Mucosa of gallbladder (tissue), 1 donor: ENCODE results near the gene OR11H12. TPM values are rescaled to one million over a fixed set of nuclear protein-coding genes. Genes with fewer than 3 reads are reported as not detected.
"Not testable (repeated sequence)": the region's sequence is repeated elsewhere in the genome, so short reads cannot be mapped to it uniquely, and the experiment has no call there.

Experiments used
- DNase-seq: peaks from one replicate; pipeline ENCODE4 v3.0.0-alpha.2; 2020; ENCODE audit warnings: low spot score
- total RNA-seq: library from RNA; stranded (reverse); gene quantifications from one replicate; pipeline ENCODE4 v1.2.1, GENCODE V29; 2021
- donor health status: DM: no; HTN: no; CAD: no.

Gene OR11H12, protein sequence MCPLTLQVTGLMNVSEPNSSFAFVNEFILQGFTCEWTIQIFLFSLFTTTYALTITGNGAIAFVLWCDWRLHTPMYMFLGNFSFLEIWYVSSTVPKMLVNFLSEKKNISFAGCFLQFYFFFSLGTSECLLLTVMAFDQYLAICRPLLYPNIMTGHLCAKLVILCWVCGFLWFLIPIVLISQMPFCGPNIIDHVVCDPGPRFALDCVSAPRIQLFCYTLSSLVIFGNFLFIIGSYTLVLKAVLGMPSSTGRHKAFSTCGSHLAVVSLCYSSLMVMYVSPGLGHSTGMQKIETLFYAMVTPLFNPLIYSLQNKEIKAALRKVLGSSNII
- not detected for total RNA-seq

DNA sequence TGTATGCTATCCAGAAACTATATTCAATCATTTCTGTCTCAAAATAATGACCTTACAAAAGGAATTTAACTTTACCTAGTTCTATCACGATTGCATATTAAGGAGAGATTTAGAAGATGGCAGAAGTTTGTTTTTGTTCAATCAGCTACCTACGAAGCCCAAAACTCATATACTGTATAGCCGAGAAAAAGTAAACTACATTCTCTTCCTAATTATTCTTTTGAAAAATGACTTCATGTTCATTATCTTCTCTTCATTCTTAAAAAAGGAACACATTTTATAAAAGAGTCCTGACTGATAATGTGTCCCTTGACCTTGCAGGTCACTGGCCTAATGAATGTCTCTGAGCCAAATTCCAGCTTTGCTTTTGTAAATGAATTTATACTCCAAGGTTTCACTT lies at the start of gene OR11H12:
OR11H12 (plus strand) TSS at position 301 of the 400 bp plus-strand sequence; CDS start at position 301, 0 bp downstream.
- DNase-seq: not testable (repeated sequence)

DNA sequence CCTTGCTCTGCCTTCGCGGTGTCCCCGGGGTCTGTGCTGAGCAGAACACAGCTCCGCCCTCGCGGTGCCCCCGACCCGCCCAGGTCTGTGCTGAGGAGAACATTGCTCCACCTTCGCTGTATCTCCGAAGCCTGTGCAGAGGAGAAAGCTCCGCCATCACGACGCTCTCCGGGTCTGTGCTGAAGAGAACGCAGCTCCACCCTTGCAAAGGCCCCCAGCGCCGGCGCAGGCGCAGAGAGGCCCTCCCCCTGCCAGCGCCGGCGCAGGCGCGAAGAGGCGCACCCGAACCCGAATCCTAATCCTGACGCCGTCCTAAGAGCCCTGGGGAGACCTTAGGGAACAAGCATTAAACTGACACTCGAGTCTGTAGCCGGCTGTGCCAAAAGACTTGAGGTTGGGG lies 18.0 kb upstream of the OR11H12 start:
- not testable (repeated sequence) for DNase-seq

DNA sequence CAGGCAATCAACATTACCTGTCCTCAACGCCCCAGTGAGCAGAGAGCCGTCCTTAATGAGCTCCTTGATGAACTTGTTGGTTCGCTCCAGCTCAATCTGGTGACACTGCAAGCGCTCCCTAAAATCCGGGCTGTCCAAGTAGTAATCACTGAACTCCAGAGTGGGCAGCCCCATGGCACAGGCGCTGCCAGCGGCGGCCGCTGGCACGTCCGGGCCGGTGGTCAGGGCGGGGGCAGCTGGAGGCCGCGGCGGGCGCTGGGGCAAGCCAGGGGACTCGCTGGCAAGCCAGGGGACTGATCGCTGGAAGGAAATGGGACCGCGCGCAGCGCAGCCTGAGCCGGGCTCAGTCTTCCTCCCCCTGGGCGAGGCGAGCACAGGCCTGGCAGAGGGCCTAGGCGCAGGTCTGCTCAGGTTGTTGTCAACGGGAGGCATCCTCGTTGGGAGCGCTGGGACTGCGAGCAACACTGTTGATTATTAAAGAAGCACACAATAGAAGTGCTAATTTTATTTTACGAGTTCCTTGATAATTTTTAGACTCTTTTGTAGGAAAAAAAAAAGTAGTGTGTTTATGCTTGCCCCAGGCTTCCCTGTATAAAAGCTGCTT lies 25.8 kb downstream of the OR11H12 start:
- not testable (repeated sequence) for DNase-seq

DNA sequence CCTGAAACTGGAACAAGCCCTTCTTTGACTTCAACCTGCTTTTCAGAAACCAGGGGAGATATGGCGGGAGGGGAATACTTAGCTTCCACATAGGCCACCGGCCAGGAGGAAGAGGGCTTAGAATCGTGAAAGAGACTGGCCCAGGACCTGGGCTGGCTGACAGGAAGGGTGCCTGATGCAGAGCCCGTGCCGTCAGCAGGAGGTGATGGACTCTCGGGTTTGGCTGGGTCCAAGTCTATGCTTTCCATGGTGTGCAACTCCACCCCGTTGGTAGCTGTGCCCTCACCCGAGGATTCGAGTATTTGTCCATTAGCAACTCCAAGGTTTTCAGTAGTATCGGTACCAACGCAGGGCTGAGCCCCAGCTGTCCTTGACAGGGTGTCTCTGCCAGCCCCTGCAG lies 35.1 kb downstream of the OR11H12 start:
- DNase-seq: not testable (repeated sequence)

DNA sequence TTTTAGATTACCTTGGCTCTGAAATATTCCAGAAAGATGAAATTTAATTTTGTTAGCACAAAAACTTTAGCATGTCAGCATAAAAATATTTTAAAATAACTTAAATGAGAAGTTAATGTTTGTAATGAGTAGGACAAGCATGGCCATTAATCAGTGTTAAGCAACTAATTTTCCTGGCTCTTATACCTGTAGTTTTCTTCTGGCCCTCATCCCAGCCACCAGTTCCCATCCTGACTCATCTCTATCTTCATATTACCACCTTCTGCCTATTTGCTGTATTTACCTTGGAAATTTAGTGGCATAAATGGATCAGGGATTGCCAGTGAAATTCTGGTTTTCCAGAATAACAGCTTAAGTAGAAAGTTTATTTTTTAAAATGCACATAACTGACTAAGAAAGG lies 37.1 kb downstream of the OR11H12 start:
- not testable (repeated sequence) for DNase-seq

DNA sequence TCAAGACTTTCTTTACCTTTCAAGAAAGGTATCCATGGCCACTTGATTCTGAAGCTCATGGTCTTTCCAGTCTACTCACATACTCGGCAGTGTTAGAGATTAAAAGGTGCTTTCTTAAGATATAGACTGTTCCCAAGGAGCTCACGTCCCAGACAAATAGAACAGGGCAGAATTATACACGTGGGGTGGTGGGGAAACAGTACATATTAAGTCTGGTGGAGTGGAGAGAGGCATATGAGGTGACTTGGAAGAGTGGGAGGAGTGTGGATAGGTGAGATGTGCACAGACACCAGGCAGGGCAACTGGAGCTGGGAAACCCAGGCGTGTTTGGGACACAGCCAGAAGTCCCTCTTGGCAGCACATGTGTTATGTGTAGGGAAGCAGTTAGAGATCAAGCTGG lies 37.9 kb downstream of the OR11H12 start:
- DNase-seq: not testable (repeated sequence)

DNA sequence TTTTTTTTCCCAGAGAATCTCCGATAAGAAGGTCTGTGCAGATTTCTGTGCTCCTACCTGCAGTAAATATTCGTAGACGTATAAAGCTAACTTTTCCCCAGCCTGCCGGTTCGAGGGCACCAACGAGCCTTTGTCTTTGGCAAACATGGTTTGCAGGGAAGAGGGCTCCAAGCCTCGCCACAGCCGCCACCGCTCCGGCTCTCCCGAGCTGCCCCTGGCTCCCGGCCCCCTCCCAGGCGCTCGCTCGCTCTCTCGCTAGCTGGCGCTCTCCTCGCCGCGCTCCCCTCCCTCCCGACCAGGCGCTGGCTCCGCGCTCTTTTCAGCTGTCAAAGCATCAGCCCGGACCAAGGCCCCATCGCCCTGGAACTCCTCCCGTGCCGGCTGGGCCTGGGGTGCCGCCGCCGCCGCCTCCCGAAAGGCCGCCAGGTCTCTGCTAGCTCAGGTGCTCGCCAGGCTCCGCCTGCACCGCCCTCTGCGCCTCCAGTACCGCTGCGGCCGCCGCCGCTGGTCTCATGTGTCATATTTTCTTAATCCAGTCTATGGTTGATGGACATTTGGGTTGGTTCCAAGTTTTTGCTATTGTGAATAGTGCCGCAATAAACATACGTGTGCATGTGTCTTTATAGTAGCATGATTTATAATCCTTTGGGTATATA lies 45.3 kb downstream of the OR11H12 start:
- not testable (repeated sequence) for DNase-seq
